H1 (cell line): Measurements from ENCODE around the gene MACROD2. TPM values are rescaled to one million over a fixed set of nuclear protein-coding genes. Genes with fewer than 3 reads are reported as not detected.

Experiments
- CTCF ChIA-PET: fragments of 300-600 bp; sonication (Branson Sonifier 250); formaldehyde crosslinking; loops from one replicate; lab custom pipeline; 2021; ENCODE audit not compliant: partially characterized antibody; lab: Charles Lee
- POLR2A ChIA-PET: fragments of 300-600 bp; sonication (Branson Sonifier 250); formaldehyde crosslinking; loops from one replicate; lab custom pipeline; 2021; ENCODE audit warnings: inconsistent platforms; ENCODE audit not compliant: partially characterized antibody; lab: Charles Lee
- DNase-seq, 2 experiments: peaks; one replicate each; pipeline versions ENCODE4 v3.0.0 to v3.0.0-alpha.2; 2010 to 2022; ENCODE audit warnings: low spot score in 2 of 2, low read depth in 1 of 2, mixed read lengths in 1 of 2
- FAIRE-seq: peaks from 2 replicates; lab custom pipeline; 2011; peaks lifted over from hg19 to GRCh38; lab: Jason Lieb, UNC
- H2AFZ ChIP-seq: 2 replicates; pipeline ENCODE4 v1.8.1; 2012; ENCODE audit warnings: low read length, inconsistent platforms
- H2AK5ac ChIP-seq: 2 replicates; pipeline ENCODE4 v1.6.1; 2013; ENCODE audit warnings: low read depth, low read length
- H2BK120ac ChIP-seq: replicated peaks from 2 replicates; pipeline ENCODE3; 2013; ENCODE audit warnings: low read depth, low read length, inconsistent platforms
- H2BK12ac ChIP-seq: 2 replicates; pipeline ENCODE4 v1.6.1; 2013; ENCODE audit warnings: low read depth, low read length
- H2BK15ac ChIP-seq: 2 replicates; pipeline ENCODE4 v1.6.1; 2013; ENCODE audit warnings: low read length
- H2BK20ac ChIP-seq: 2 replicates; pipeline ENCODE4 v1.6.1; 2013; ENCODE audit warnings: low read length
- H2BK5ac ChIP-seq: 2 replicates; pipeline ENCODE4 v1.6.1; 2013; ENCODE audit warnings: low read depth, low read length
- H3K14ac ChIP-seq: 2 replicates; pipeline ENCODE4 v1.6.1; 2013; ENCODE audit warnings: inconsistent platforms; ENCODE audit not compliant: insufficient read length
- H3K18ac ChIP-seq: 2 replicates; pipeline ENCODE4 v1.6.1; 2013; ENCODE audit warnings: low read length; ENCODE audit errors: extremely low read depth
- H3K23ac ChIP-seq: 2 replicates; pipeline ENCODE4 v1.6.1; 2013; ENCODE audit warnings: inconsistent platforms; ENCODE audit not compliant: insufficient read length
- H3K23me2 ChIP-seq: 2 replicates; pipeline ENCODE4 v1.6.1; 2013; ENCODE audit warnings: low read depth, low read length
- H3K27ac ChIP-seq: 2 replicates; pipeline ENCODE4 v1.6.1; 2011; ENCODE audit warnings: low read depth, low read length, inconsistent platforms
- H3K27me3 ChIP-seq, 4 experiments: replicated peaks in 1 of 4; 1 replicate in 1 of 4; 2 replicates in 3 of 4; pipeline versions ENCODE4 v1.6.1 to v1.8.1; 2011 to 2013; ENCODE audit warnings: low read length in 3 of 4, mild to moderate bottlenecking in 3 of 4, inconsistent platforms in 2 of 4, mixed read lengths in 2 of 4, moderate library complexity in 1 of 4; ENCODE audit not compliant: control insufficient read depth in 3 of 4, insufficient read depth in 3 of 4; ENCODE audit errors: extremely low read depth in 1 of 4
- H3K36me3 ChIP-seq, 4 experiments: 2 replicates each; pipeline versions ENCODE4 v1.6.1 to v1.8.1; 2011 to 2013; ENCODE audit warnings: mild to moderate bottlenecking in 4 of 4, low read length in 3 of 4, moderate library complexity in 2 of 4, control low read depth in 1 of 4, inconsistent platforms in 1 of 4; ENCODE audit not compliant: insufficient read depth in 4 of 4, control insufficient read depth in 2 of 4
- H3K4ac ChIP-seq: replicated peaks from 2 replicates; pipeline ENCODE3; 2013; ENCODE audit warnings: low read length, low read depth, mixed read lengths, inconsistent platforms; ENCODE audit not compliant: insufficient read length
- H3K4me1 ChIP-seq, 4 experiments: replicated peaks in 1 of 4; 1 replicate in 1 of 4; 2 replicates in 3 of 4; pipeline versions ENCODE4 v1.6.1 to v1.8.1; 2011 to 2013; ENCODE audit warnings: low read length in 3 of 4, inconsistent platforms in 2 of 4, mixed read lengths in 1 of 4; ENCODE audit not compliant: insufficient read depth in 4 of 4, control insufficient read depth in 3 of 4
- H3K4me2 ChIP-seq, 2 experiments: 2 replicates each; pipeline versions ENCODE4 v1.6.1 to v1.8.1; 2011 to 2013; ENCODE audit warnings: low read depth in 2 of 2, low read length in 2 of 2, control low read depth in 1 of 2, inconsistent platforms in 1 of 2, mild to moderate bottlenecking in 1 of 2; ENCODE audit not compliant: insufficient read depth in 1 of 2
- H3K4me3 ChIP-seq, 4 experiments: fragments of 200-600, 300-600 bp in 1 of 4; sonication (generic), shearing (Covaris generic), sonication (Bioruptor Twin) in 1 of 4; 2 replicates each; pipeline versions ENCODE4 v1.5.1 to v1.8.1; 2011 to 2016; ENCODE audit warnings: low read length in 4 of 4, low read depth in 3 of 4, control low read depth in 2 of 4, inconsistent platforms in 2 of 4, mild to moderate bottlenecking in 2 of 4, mixed read lengths in 1 of 4, moderate library complexity in 1 of 4; ENCODE audit not compliant: insufficient read depth in 2 of 4; ENCODE audit errors: extremely low read depth in 1 of 4
- H3K56ac ChIP-seq: replicated peaks from 2 replicates; pipeline ENCODE3; 2013; ENCODE audit warnings: low read depth, mild to moderate bottlenecking, mixed read lengths, low read length, inconsistent platforms; ENCODE audit not compliant: insufficient read length
- H3K79me1 ChIP-seq: 2 replicates; pipeline ENCODE4 v1.6.1; 2013; ENCODE audit warnings: low read depth, low read length, control low read depth
- H3K79me2 ChIP-seq, 2 experiments: 2 replicates each; pipeline versions ENCODE4 v1.6.1 to v1.8.1; 2012 to 2013; ENCODE audit warnings: low read length in 2 of 2, mild to moderate bottlenecking in 2 of 2, inconsistent platforms in 1 of 2; ENCODE audit not compliant: insufficient read depth in 2 of 2, control insufficient read depth in 1 of 2
- H3K9ac ChIP-seq, 4 experiments: replicated peaks in 1 of 4; 1 replicate in 1 of 4; 2 replicates in 3 of 4; pipeline versions ENCODE4 v1.6.1 to v1.8.1; 2011 to 2013; ENCODE audit warnings: low read depth in 3 of 4, low read length in 3 of 4, control low read depth in 2 of 4, mild to moderate bottlenecking in 2 of 4, moderate library complexity in 2 of 4, inconsistent platforms in 1 of 4; ENCODE audit errors: extremely low read depth in 1 of 4
- H3K9me3 ChIP-seq, 2 experiments: 2 replicates each; pipeline versions ENCODE4 v1.6.1 to v1.8.1; 2012 to 2013; ENCODE audit warnings: mild to moderate bottlenecking in 2 of 2, moderate library complexity in 2 of 2, control low read depth in 1 of 2, inconsistent platforms in 1 of 2, low read depth in 1 of 2, low read length in 1 of 2, mixed read lengths in 1 of 2; ENCODE audit not compliant: insufficient read depth in 2 of 2
- H4K20me1 ChIP-seq, 2 experiments: replicated peaks in 1 of 2; 2 replicates each; pipeline versions ENCODE3 to v1.8.1; 2011 to 2013; ENCODE audit warnings: inconsistent platforms in 2 of 2, low read length in 2 of 2, mild to moderate bottlenecking in 1 of 2; ENCODE audit not compliant: insufficient read depth in 2 of 2, control insufficient read depth in 1 of 2
- H4K5ac ChIP-seq: 2 replicates; pipeline ENCODE4 v1.6.1; 2013; ENCODE audit warnings: low read length, low read depth, mixed read lengths, inconsistent platforms; ENCODE audit not compliant: insufficient read length
- H4K8ac ChIP-seq: 2 replicates; pipeline ENCODE4 v1.8.0; 2013; ENCODE audit warnings: mild to moderate bottlenecking, moderate library complexity, low read length, inconsistent platforms; ENCODE audit not compliant: insufficient read depth; ENCODE audit errors: extremely low read depth
- H4K91ac ChIP-seq: replicated peaks from 2 replicates; pipeline ENCODE3; 2013; ENCODE audit warnings: low read length, mixed read lengths, inconsistent platforms; ENCODE audit not compliant: insufficient read length
- CTBP2 ChIP-seq: IDR thresholded peaks from 2 replicates; pipeline ENCODE4 v1.7.0; 2011; ENCODE audit warnings: borderline replicate concordance, mild to moderate bottlenecking, moderate library complexity, mixed read lengths, low read length; ENCODE audit not compliant: insufficient read depth, insufficient read length
- KDM4A ChIP-seq: IDR thresholded peaks from one replicate; pipeline ENCODE4 v1.7.1; 2012; ENCODE audit warnings: low read depth, mild to moderate bottlenecking, moderate library complexity, low read length, inconsistent platforms; ENCODE audit not compliant: severe bottlenecking
- MAFK ChIP-seq: IDR thresholded peaks from 2 replicates; pipeline ENCODE4 v1.6.1; 2012; ENCODE audit warnings: low read depth, mild to moderate bottlenecking, improper control_type of control experiment, low read length
- MAX ChIP-seq: IDR thresholded peaks from 2 replicates; pipeline ENCODE4 v1.6.1; 2012; ENCODE audit warnings: inconsistent platforms
- RBBP5 ChIP-seq: IDR thresholded peaks from 2 replicates; pipeline ENCODE4 v1.7.1; 2012; ENCODE audit warnings: low read depth, mild to moderate bottlenecking, inconsistent platforms, low read length, moderate library complexity, borderline replicate concordance
- RNF2 ChIP-seq: fragments of 200-900, 300-1000 bp; sonication (generic); IDR thresholded peaks from 2 replicates; pipeline ENCODE4 v1.7.1; 2016; ENCODE audit warnings: borderline replicate concordance, low read depth, mild to moderate bottlenecking, antibody characterized with exemption, low read length; ENCODE audit not compliant: poor library complexity, severe bottlenecking; ENCODE audit errors: missing control alignments
- SIX5 ChIP-seq: IDR thresholded peaks from 2 replicates; pipeline ENCODE4 v1.6.1; 2011; ENCODE audit warnings: mild to moderate bottlenecking, low read depth, low read length
- TAF1 ChIP-seq: IDR thresholded peaks from 2 replicates; pipeline ENCODE4 v1.6.1; 2011; ENCODE audit warnings: mild to moderate bottlenecking, low read depth, low read length
- TEAD4 ChIP-seq: IDR thresholded peaks from 2 replicates; pipeline ENCODE4 v1.6.1; 2012; ENCODE audit warnings: low read depth, low read length, inconsistent platforms, mixed read lengths
- ZNF274 ChIP-seq: IDR thresholded peaks from 2 replicates; pipeline ENCODE4 v1.7.0; 2012; ENCODE audit warnings: low read length, borderline replicate concordance; ENCODE audit errors: extremely low read depth
- WGBS, 2 experiments: shearing (Covaris generic) in 1 of 2; methylation state at CpG; one replicate each; pipeline versions ENCODE4 v1.1.6 to v1.1.7; 2013 to 2015; ENCODE audit warnings: low lambda C conversion rate in 2 of 2, mixed read lengths in 2 of 2, inconsistent platforms in 1 of 2, low coverage in 1 of 2, missing lambda C conversion rate in 1 of 2; ENCODE audit not compliant: insufficient replicate concordance in 2 of 2, insufficient coverage in 1 of 2, insufficient read length in 1 of 2; ENCODE audit errors: extremely low coverage in 1 of 2, missing lambda C conversion rate in 1 of 2; 5-methylcytosine and 5-hydroxymethylcytosine counted together
- polyA plus RNA-seq, 7 experiments: library from polyadenylated mRNA; depleted of rRNA in 3 of 7; stranded (reverse) in 5 of 7; unstranded in 2 of 7; fragments of >200 nt in 5 of 7; fragments of 200-250 nt in 2 of 7; gene quantifications; 1 replicate in 5 of 7; 2 replicates in 1 of 7; 4 replicates in 1 of 7; pipeline versions ENCODE4 v1.2.1 to v1.2.3, GENCODE V29; 2011 to 2013; ENCODE audit warnings: missing spikeins in 2 of 7, mixed read lengths in 2 of 7
- total RNA-seq: library from RNA; stranded (reverse); fragmentation: NEBNext Ultra II Directional; extraction: Animal tissue kit (Norgen Biotek cat#: 25700); gene quantifications from 2 replicates; pipeline ENCODE4 v1.2.1, GENCODE V29; 2021

The MACROD2 gene
- total and polyA plus RNA-seq, 2 of the 8 experiments (the other 6 are each of a cell fraction or from before 2014, with no cell fraction given) = 0.70 to 3.9 TPM

GRCh38 chr20:14609328-14610221 is 614.3 kb downstream of the MACROD2 start:
- H3K9me3 ChIP-seq = no peaks in the 10 kb centered on the region
- H3K79me2 ChIP-seq = no peaks in the 10 kb centered on the region; a peak in 1 of 4 replicates
- no peak overlapping the region for H3K56ac ChIP-seq
- no peak overlapping the region for H2BK20ac ChIP-seq
- no peak overlapping the region for H2BK12ac ChIP-seq
- H3K27me3 ChIP-seq = no peaks in the 10 kb centered on the region
- no peak overlapping the region for H3K9ac ChIP-seq
- no peak overlapping the region for H3K4ac ChIP-seq
- H2BK5ac ChIP-seq = no peak overlapping the region; the same call in 1 of the 2 replicates
- H3K4me1 ChIP-seq = peaks cover 0 to 3% (median 0%) of the 10 kb centered on the region in 4 experiments; a peak in 1 of 7 replicates
- 87% methylated on average over 4 of the region's 4 CpGs; no CpG with 5 or more reads in 1 of the 2 experiments for WGBS, 2 experiments
- H4K8ac ChIP-seq = no peak overlapping the region
- DNase-seq (no peak), FAIRE-seq (no peak)
- no peak overlapping the region for H2AK5ac ChIP-seq
- no peaks in the 10 kb centered on the region for H3K36me3 ChIP-seq
- no peak overlapping the region for H3K18ac ChIP-seq
- no peak overlapping the region for H3K4me3 ChIP-seq
- H4K20me1 ChIP-seq = no peaks in the 10 kb centered on the region
- POLR2A ChIA-PET = no interaction called here
- no peak overlapping the region for H2BK120ac ChIP-seq
- H4K5ac ChIP-seq = no peak overlapping the region
- H3K4me2 ChIP-seq = no peak overlapping the region
- no peak overlapping the region for H3K23ac ChIP-seq
- H3K23me2 ChIP-seq = no peaks in the 10 kb centered on the region
- no peak overlapping the region for H3K14ac ChIP-seq
- CTCF ChIA-PET = no interaction called here
- TF ChIP-seq ZNF274 (no peak), SIX5 (no peak), CTBP2 (no peak), TEAD4 (no peak), RNF2 (no peak), RBBP5 (no peak), TAF1 (no peak), MAFK (no peak), MAX (no peak), KDM4A (no peak)
- no peak overlapping the region for H2BK15ac ChIP-seq
- no peak overlapping the region for H3K27ac ChIP-seq
- H2AFZ ChIP-seq = no peak overlapping the region
- no peak overlapping the region for H4K91ac ChIP-seq
- H3K79me1 ChIP-seq = no peaks in the 10 kb centered on the region
